ENCODE results near the gene CUTA.
A peak's percentile ranks its signal among the peaks of the same experiment; 100 is the strongest.

CUTA gene
- 29.8 to 62.4 reads per million in 2 experiments for total RNA-seq

GRCh38 chr6:33417903-33418689 lies at the start of gene CUTA:
CUTA (minus strand) TSS chr6:33418107; CDS start chr6:33418000, 107 bp downstream.
- peak; percentile 99 for DNase-seq (ENCODE audit: low read depth)

GRCh38 chr6:33467091-33467490 lies 49.2 kb upstream of the CUTA start:
- no peak for DNase-seq (ENCODE audit: low read depth)

- DNase-seq (ENCODE audit: low read depth): no peak
These were observed 48.3 kb upstream of the CUTA start for GRCh38 chr6:33466075-33466735.

- no peak for DNase-seq (ENCODE audit: low read depth)
These were observed 41.3 kb upstream of the CUTA start for GRCh38 chr6:33459226-33459625.

- no peak for DNase-seq (ENCODE audit: low read depth)
These were observed 40.8 kb upstream of the CUTA start for GRCh38 chr6:33458676-33459075.

- no peak for DNase-seq (ENCODE audit: low read depth)
These were observed 38.2 kb upstream of the CUTA start for GRCh38 chr6:33456156-33456555.

GRCh38 chr6:33455051-33455450 lies 37.1 kb upstream of the CUTA start:
- no peak for DNase-seq (ENCODE audit: low read depth)

- DNase-seq (ENCODE audit: low read depth): peak; percentile 91
These were observed 36.4 kb upstream of the CUTA start, which contains the start of gene ZBTB9 for GRCh38 chr6:33454009-33454946. ZBTB9 (plus strand) TSS chr6:33454576; CDS start chr6:33455101, 525 bp downstream.

- no peak for DNase-seq (ENCODE audit: low read depth)
These were observed 35.6 kb upstream of the CUTA start for GRCh38 chr6:33453393-33454008.

GRCh38 chr6:33452496-33452895 lies 34.6 kb upstream of the CUTA start:
- DNase-seq (ENCODE audit: low read depth): no peak

GRCh38 chr6:33451606-33452005 lies 33.7 kb upstream of the CUTA start:
- DNase-seq (ENCODE audit: low read depth): no peak

- no peak for DNase-seq (ENCODE audit: low read depth)
These were observed 32.5 kb upstream of the CUTA start for GRCh38 chr6:33450434-33450833.

GRCh38 chr6:33446356-33446755 lies 28.4 kb upstream of the CUTA start:
- DNase-seq (ENCODE audit: low read depth): no peak

GRCh38 chr6:33445119-33445603 lies 27.3 kb upstream of the CUTA start:
- DNase-seq (ENCODE audit: low read depth): no peak

GRCh38 chr6:33443619-33444504 lies 26.0 kb upstream of the CUTA start:
- DNase-seq (ENCODE audit: low read depth): no peak

- DNase-seq (ENCODE audit: low read depth): no peak
These were observed 25.1 kb upstream of the CUTA start for GRCh38 chr6:33443025-33443424.

- DNase-seq (ENCODE audit: low read depth): no peak
These were observed 24.4 kb upstream of the CUTA start for GRCh38 chr6:33442283-33442682.

- no peak for DNase-seq (ENCODE audit: low read depth)
These were observed 23.6 kb upstream of the CUTA start for GRCh38 chr6:33441457-33441856.

- DNase-seq (ENCODE audit: low read depth): no peak
These were observed 22.9 kb upstream of the CUTA start for GRCh38 chr6:33440649-33441309.
